Astrocyte (in vitro differentiated cells and primary cell): ENCODE measurements around the gene MAPK9. TPM values are rescaled to one million over a fixed set of nuclear protein-coding genes. Genes with fewer than 3 reads are reported as not detected.

ENCODE experiments used
- DNase-seq: peaks from one replicate; pipeline ENCODE4 v3.0.0-alpha.2; 2010; ENCODE audit warnings: low read depth
- FAIRE-seq: peaks from 2 replicates; lab custom pipeline; 2011; peaks lifted over from hg19 to GRCh38; lab: Jason Lieb, UNC
- H2AFZ ChIP-seq: 2 replicates; pipeline ENCODE4 v1.6.0; 2012; ENCODE audit warnings: low read depth, low read length, inconsistent platforms
- H3K27ac ChIP-seq: 2 replicates; pipeline ENCODE4 v1.5.1; 2011; ENCODE audit warnings: low read depth, low read length, inconsistent platforms
- H3K27me3 ChIP-seq: 2 replicates; pipeline ENCODE4 v1.6.0; 2011; ENCODE audit warnings: low read length, inconsistent platforms; ENCODE audit not compliant: insufficient read depth
- H3K36me3 ChIP-seq: 2 replicates; pipeline ENCODE4 v1.5.1; 2011; ENCODE audit warnings: low read length, inconsistent platforms; ENCODE audit not compliant: insufficient read depth
- H3K4me1 ChIP-seq: 2 replicates; pipeline ENCODE4 v1.5.1; 2011; ENCODE audit warnings: low read length, inconsistent platforms; ENCODE audit not compliant: insufficient read depth
- H3K4me2 ChIP-seq: 2 replicates; pipeline ENCODE4 v1.6.0; 2012; ENCODE audit warnings: low read length, inconsistent platforms
- H3K4me3 ChIP-seq: 2 replicates; pipeline ENCODE4 v1.5.1; 2011; ENCODE audit warnings: low read depth, mild to moderate bottlenecking, low read length, inconsistent platforms; ENCODE audit not compliant: insufficient read depth
- H3K79me2 ChIP-seq: 2 replicates; pipeline ENCODE4 v1.6.0; 2012; ENCODE audit warnings: mild to moderate bottlenecking, low read length, inconsistent platforms; ENCODE audit not compliant: insufficient read depth
- H3K9ac ChIP-seq: 2 replicates; pipeline ENCODE4 v1.6.0; 2012; ENCODE audit warnings: mild to moderate bottlenecking, low read length, inconsistent platforms
- H3K9me3 ChIP-seq: 2 replicates; pipeline ENCODE4 v1.5.1; 2012; ENCODE audit warnings: low read depth, mild to moderate bottlenecking, low read length, inconsistent platforms; ENCODE audit not compliant: insufficient read depth
- H4K20me1 ChIP-seq: 2 replicates; pipeline ENCODE4 v1.6.0; 2012; ENCODE audit warnings: low read length, inconsistent platforms; ENCODE audit not compliant: insufficient read depth
- H3K27ac Mint-ChIP-seq: one replicate; pipeline ENCODE4 v1.8.0; 2021; ENCODE audit warnings: mild to moderate bottlenecking, mixed read lengths; ENCODE audit not compliant: unreplicated experiment
- H3K27me3 Mint-ChIP-seq: one replicate; pipeline ENCODE4 v1.8.0; 2021; ENCODE audit warnings: low read depth, mixed read lengths; ENCODE audit not compliant: unreplicated experiment
- H3K36me3 Mint-ChIP-seq: one replicate; pipeline ENCODE4 v1.8.0; 2021; ENCODE audit warnings: low read depth, mixed read lengths; ENCODE audit not compliant: unreplicated experiment
- H3K4me1 Mint-ChIP-seq: one replicate; pipeline ENCODE4 v1.8.0; 2021; ENCODE audit warnings: low read depth, mixed read lengths; ENCODE audit not compliant: unreplicated experiment
- H3K4me3 Mint-ChIP-seq: one replicate; pipeline ENCODE4 v1.8.0; 2021; ENCODE audit warnings: mild to moderate bottlenecking, moderate library complexity, mixed read lengths; ENCODE audit not compliant: unreplicated experiment
- H3K9me3 Mint-ChIP-seq: one replicate; pipeline ENCODE4 v1.8.0; 2021; ENCODE audit warnings: mild to moderate bottlenecking, mixed read lengths; ENCODE audit not compliant: unreplicated experiment
- EZH2 ChIP-seq: IDR thresholded peaks from 2 replicates; pipeline ENCODE4 v1.6.1; 2012; ENCODE audit warnings: mild to moderate bottlenecking, low read length, inconsistent platforms; ENCODE audit not compliant: insufficient read depth
- total RNA-seq: library from RNA; stranded (reverse); gene quantifications from 2 replicates; pipeline ENCODE4 v1.2.1, GENCODE V29; 2021
- TF ChIP-seq, protein P1 (sequence below): IDR thresholded peaks from 2 replicates; pipeline ENCODE4 v1.5.1; 2011; ENCODE audit warnings: low read depth, mild to moderate bottlenecking, inconsistent platforms, low read length, moderate library complexity; ENCODE audit not compliant: insufficient read depth

Gene MAPK9
- total RNA-seq, 1 donor from 2014 or later = 34.0 TPM

DNA sequence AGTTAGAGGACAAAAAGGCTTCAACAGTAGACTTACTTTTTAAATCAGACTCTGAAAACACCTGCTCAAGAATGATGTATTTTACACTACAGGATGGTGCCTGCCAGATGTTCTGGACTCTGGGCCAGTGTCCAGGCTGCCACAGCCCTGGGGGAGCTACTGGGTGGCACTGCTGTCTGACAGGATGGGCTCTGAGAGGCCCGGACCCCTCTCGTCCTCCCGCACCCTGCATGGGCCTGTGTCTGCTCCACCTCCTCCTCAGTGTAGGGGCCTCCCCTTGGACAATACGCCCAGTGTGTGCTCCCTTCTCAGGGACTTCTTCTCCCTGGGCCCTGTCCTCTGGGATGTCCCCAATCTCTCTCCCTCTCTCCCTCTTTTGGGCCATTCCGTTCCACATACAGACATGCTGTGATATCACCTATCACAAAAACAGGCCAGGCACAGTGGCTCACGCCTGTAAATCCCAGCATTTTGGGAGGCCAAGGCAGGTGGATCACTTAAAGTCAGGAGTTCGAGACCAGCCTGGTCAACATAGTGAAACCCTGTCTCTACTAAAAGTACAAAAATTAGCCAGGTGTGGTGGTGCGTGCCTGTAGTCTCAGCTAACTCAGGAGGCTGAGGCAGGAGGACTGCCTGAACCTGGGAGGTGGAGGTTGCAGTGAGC, 37.9 kb upstream of the MAPK9 start:
- no peak overlapping the region for H3K4me3 ChIP-seq
- H3K27me3 ChIP-seq = no peaks in the 10 kb centered on the region
- peaks cover 13% of the 10 kb centered on the region for H3K79me2 ChIP-seq
- peaks cover 17% of the 10 kb centered on the region for H3K36me3 ChIP-seq
- no peaks in the 10 kb centered on the region for H3K9me3 ChIP-seq
- Mint-ChIP-seq H3K27ac (peak overlapping the region; percentile 19), H3K9me3 (no peaks in the 10 kb centered on the region), H3K27me3 (no peaks in the 10 kb centered on the region), H3K4me3 (no peak overlapping the region), H3K4me1 (peaks cover 25% of the 10 kb centered on the region), H3K36me3 (peaks cover 2% of the 10 kb centered on the region)
- H3K4me1 ChIP-seq = peaks cover 47% of the 10 kb centered on the region
- H3K27ac ChIP-seq = peak overlapping the region; percentile 99
- no peak overlapping the region for H2AFZ ChIP-seq
- peak overlapping the region; percentile 77 for H3K4me2 ChIP-seq
- DNase-seq = no peak
- peaks cover 7% of the 10 kb centered on the region for H4K20me1 ChIP-seq
- FAIRE-seq = no peak
- TF ChIP-seq, protein P1, sequence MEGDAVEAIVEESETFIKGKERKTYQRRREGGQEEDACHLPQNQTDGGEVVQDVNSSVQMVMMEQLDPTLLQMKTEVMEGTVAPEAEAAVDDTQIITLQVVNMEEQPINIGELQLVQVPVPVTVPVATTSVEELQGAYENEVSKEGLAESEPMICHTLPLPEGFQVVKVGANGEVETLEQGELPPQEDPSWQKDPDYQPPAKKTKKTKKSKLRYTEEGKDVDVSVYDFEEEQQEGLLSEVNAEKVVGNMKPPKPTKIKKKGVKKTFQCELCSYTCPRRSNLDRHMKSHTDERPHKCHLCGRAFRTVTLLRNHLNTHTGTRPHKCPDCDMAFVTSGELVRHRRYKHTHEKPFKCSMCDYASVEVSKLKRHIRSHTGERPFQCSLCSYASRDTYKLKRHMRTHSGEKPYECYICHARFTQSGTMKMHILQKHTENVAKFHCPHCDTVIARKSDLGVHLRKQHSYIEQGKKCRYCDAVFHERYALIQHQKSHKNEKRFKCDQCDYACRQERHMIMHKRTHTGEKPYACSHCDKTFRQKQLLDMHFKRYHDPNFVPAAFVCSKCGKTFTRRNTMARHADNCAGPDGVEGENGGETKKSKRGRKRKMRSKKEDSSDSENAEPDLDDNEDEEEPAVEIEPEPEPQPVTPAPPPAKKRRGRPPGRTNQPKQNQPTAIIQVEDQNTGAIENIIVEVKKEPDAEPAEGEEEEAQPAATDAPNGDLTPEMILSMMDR = no peak
- no peak for TF ChIP-seq EZH2
- peak overlapping the region; percentile 77 for H3K9ac ChIP-seq

DNA sequence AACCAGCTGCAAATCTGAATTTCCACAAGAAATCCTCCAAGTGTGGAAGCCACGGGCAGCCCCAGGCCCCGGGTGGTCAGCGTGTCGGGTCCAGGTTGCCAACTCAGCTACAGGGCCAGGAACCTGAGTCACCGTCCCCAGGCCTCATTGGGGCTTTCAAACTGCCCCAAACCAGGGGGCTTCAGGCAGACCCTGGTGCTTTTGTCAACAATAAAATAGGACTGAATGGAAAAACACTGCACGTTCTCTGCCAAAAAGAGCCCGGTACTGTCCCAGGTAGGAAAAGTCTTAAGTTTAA, 37.2 kb upstream of the MAPK9 start:
- peaks cover 11% of the 10 kb centered on the region for H4K20me1 ChIP-seq
- no peak overlapping the region for H3K4me3 Mint-ChIP-seq
- H3K9ac ChIP-seq = no peak overlapping the region
- TF ChIP-seq EZH2 = no peak
- TF ChIP-seq, protein P1 = no peak
- no peak overlapping the region for H3K27ac ChIP-seq
- DNase-seq (no peak), FAIRE-seq (no peak)
- H3K27ac Mint-ChIP-seq = no peak overlapping the region
- no peak overlapping the region for H2AFZ ChIP-seq
- H3K36me3 Mint-ChIP-seq = peaks cover 2% of the 10 kb centered on the region
- peaks cover 25% of the 10 kb centered on the region for H3K4me1 Mint-ChIP-seq
- no peak overlapping the region for H3K4me3 ChIP-seq
- no peaks in the 10 kb centered on the region for H3K9me3 ChIP-seq
- H3K9me3 Mint-ChIP-seq = no peaks in the 10 kb centered on the region
- H3K27me3 ChIP-seq = no peaks in the 10 kb centered on the region
- no peaks in the 10 kb centered on the region for H3K27me3 Mint-ChIP-seq
- peaks cover 48% of the 10 kb centered on the region for H3K4me1 ChIP-seq
- peaks cover 13% of the 10 kb centered on the region for H3K79me2 ChIP-seq
- no peak overlapping the region for H3K4me2 ChIP-seq
- peaks cover 10% of the 10 kb centered on the region for H3K36me3 ChIP-seq

DNA sequence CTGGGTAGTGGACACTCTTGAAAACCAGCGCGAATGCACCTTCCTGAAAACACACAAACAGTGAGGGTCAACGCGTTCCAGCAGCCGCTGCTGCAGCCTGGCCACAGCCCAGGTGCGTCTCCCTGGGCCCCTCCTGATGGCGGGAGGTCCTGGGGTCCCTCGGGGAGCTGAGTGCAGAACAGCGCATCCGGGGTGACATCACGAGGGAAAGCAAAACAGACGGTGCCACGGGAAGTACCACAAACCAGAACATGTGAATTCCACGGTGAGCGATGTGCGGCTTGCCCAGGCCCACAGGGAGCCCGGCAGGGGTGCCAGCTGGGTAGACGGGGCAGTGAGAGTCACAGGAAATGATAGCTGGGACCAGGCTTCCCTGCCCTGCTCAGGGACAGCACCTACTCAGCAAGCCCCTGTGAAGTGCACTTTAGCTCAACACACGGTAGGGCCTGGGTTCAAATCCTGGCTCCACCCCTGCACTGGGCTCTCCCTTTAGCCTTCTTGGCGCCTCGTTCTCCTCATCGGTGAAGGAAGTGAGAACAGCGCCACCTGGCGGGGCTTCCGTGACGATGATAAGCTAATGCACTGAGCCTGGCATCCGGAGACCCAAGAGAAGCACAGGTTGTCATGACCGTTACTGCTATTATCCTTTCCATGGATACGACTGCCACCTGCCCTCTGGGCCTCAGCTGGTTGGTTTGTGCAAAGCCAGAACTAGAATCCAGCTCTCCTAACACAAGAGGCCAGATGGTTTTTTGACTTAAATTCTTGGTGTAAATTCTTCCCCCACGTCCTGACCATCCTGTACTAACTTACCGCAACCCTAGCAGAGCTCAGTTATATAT, 36.6 kb upstream of the MAPK9 start:
- DNase-seq = peak; percentile 42
- no peak overlapping the region for H3K27ac Mint-ChIP-seq
- H3K27ac ChIP-seq = no peak overlapping the region
- no peaks in the 10 kb centered on the region for H3K27me3 ChIP-seq
- H3K9me3 Mint-ChIP-seq = no peaks in the 10 kb centered on the region
- peaks cover 48% of the 10 kb centered on the region for H3K4me1 ChIP-seq
- peaks cover 2% of the 10 kb centered on the region for H3K36me3 Mint-ChIP-seq
- H3K36me3 ChIP-seq = peaks cover 10% of the 10 kb centered on the region
- peaks cover 16% of the 10 kb centered on the region for H4K20me1 ChIP-seq
- H3K4me2 ChIP-seq = no peak overlapping the region
- no peak overlapping the region for H3K4me3 ChIP-seq
- peaks cover 13% of the 10 kb centered on the region for H3K79me2 ChIP-seq
- H3K4me3 Mint-ChIP-seq = no peak overlapping the region
- FAIRE-seq = peak; percentile 43
- no peak overlapping the region for H3K9ac ChIP-seq
- no peak overlapping the region for H2AFZ ChIP-seq
- no peaks in the 10 kb centered on the region for H3K27me3 Mint-ChIP-seq
- TF ChIP-seq, protein P1 = peak; percentile 60
- TF ChIP-seq EZH2 = no peak
- no peaks in the 10 kb centered on the region for H3K9me3 ChIP-seq
- H3K4me1 Mint-ChIP-seq = peaks cover 20% of the 10 kb centered on the region
